HEK293 (cell line): ENCODE data around the gene TBC1D8.

ENCODE experiments used
- CTCF ChIA-PET: fragments of 350-600 bp; formaldehyde crosslinking; extraction: SDS; loops from one replicate; lab custom pipeline; 2021; ENCODE audit warnings: antibody characterized with exemption; lab: Yijun Ruan, JAX
- POLR2A ChIA-PET: fragments of 300-600 bp; formaldehyde crosslinking; extraction: SDS; loops from one replicate; lab custom pipeline; 2020; ENCODE audit warnings: antibody characterized with exemption, inconsistent platforms; lab: Yijun Ruan, JAX
- H3K27ac ChIP-seq: fragments of 200-500 bp; sonication (Bioruptor generic); 2 replicates; pipeline ENCODE4 v1.5.1; 2014; ENCODE audit warnings: low read depth, low read length, control low read depth, inconsistent platforms; ENCODE audit errors: extremely low read depth
- H3K36me3 ChIP-seq, 2 experiments: fragments of 200-500 bp in 1 of 2; sonication (Bioruptor generic) in 1 of 2; 1 replicate in 1 of 2; 2 replicates in 1 of 2; pipeline ENCODE4 v1.5.1; 2014 to 2017; ENCODE audit warnings: inconsistent platforms in 2 of 2, low read length in 2 of 2; ENCODE audit not compliant: control insufficient read depth in 2 of 2, insufficient read depth in 1 of 2
- H3K4me1 ChIP-seq: fragments of 200-500 bp; sonication (Bioruptor generic); 2 replicates; pipeline ENCODE4 v1.5.1; 2014; ENCODE audit warnings: mild to moderate bottlenecking, low read length, inconsistent platforms; ENCODE audit not compliant: control insufficient read depth, insufficient read depth
- H3K4me3 ChIP-seq: 2 replicates; pipeline ENCODE4 v1.5.1; 2011; ENCODE audit warnings: low read depth, mild to moderate bottlenecking, control low read depth, low read length, moderate library complexity
- H3K9me3 ChIP-seq: fragments of 200-500 bp; sonication (Bioruptor generic); 2 replicates; pipeline ENCODE4 v1.5.1; 2014; ENCODE audit warnings: low read depth, low read length, inconsistent platforms; ENCODE audit not compliant: control insufficient read depth, insufficient read depth
- GLI4 ChIP-seq: fragments of 450-650 bp; formaldehyde crosslinking; IDR thresholded peaks from 2 replicates; pipeline ENCODE4 v1.5.1; 2016; ENCODE audit warnings: missing biosample characterization, missing genetic modification characterization
- IKZF3 ChIP-seq: fragments of 450-650 bp; IDR thresholded peaks from 2 replicates; pipeline ENCODE4 v1.5.0; 2018; ENCODE audit warnings: missing biosample characterization, mild to moderate bottlenecking, missing genetic modification characterization, moderate library complexity
- PRDM4 ChIP-seq: fragments of 450-650 bp; formaldehyde crosslinking; IDR thresholded peaks from 2 replicates; pipeline ENCODE4 v1.5.1; 2017; ENCODE audit warnings: missing biosample characterization, missing genetic modification characterization
- SALL2 ChIP-seq: fragments of 450-650 bp; formaldehyde crosslinking; IDR thresholded peaks from 2 replicates; pipeline ENCODE4 v1.5.0; 2017; ENCODE audit warnings: missing biosample characterization, mild to moderate bottlenecking, missing genetic modification characterization, borderline replicate concordance
- YY1 ChIP-seq: fragments of 450-650 bp; formaldehyde crosslinking; IDR thresholded peaks from 2 replicates; pipeline ENCODE4 v1.5.1; 2018; ENCODE audit warnings: missing biosample characterization, missing genetic modification characterization
- ZBTB21 ChIP-seq: fragments of 450-650 bp; formaldehyde crosslinking; IDR thresholded peaks from 2 replicates; pipeline ENCODE4 v1.5.1; 2017; ENCODE audit warnings: missing biosample characterization, missing genetic modification characterization
- ZFP41 ChIP-seq: fragments of 450-650 bp; formaldehyde crosslinking; IDR thresholded peaks from 2 replicates; pipeline ENCODE4 v1.5.1; 2016; ENCODE audit warnings: missing biosample characterization, missing genetic modification characterization, borderline replicate concordance
- ZNF10 ChIP-seq: fragments of 450-650 bp; formaldehyde crosslinking; IDR thresholded peaks from 2 replicates; pipeline ENCODE4 v1.5.1; 2017; ENCODE audit warnings: missing biosample characterization, missing genetic modification characterization
- ZNF16 ChIP-seq: fragments of 450-650 bp; formaldehyde crosslinking; IDR thresholded peaks from 2 replicates; pipeline ENCODE4 v1.5.1; 2016; ENCODE audit warnings: low read depth, missing biosample characterization, missing genetic modification characterization
- ZNF184 ChIP-seq: fragments of 450-650 bp; IDR thresholded peaks from 2 replicates; pipeline ENCODE4 v1.5.1; 2018; ENCODE audit warnings: missing biosample characterization, mild to moderate bottlenecking, missing genetic modification characterization
- ZNF280C ChIP-seq: fragments of 450-650 bp; formaldehyde crosslinking; IDR thresholded peaks from 2 replicates; pipeline ENCODE4 v1.5.1; 2016; ENCODE audit warnings: missing biosample characterization, missing genetic modification characterization
- ZNF37A ChIP-seq: fragments of 450-650 bp; IDR thresholded peaks from 2 replicates; pipeline ENCODE4 v1.5.1; 2018; ENCODE audit warnings: missing biosample characterization, missing genetic modification characterization
- ZNF394 ChIP-seq: fragments of 450-650 bp; formaldehyde crosslinking; IDR thresholded peaks from 2 replicates; pipeline ENCODE4 v1.5.1; 2016; ENCODE audit warnings: missing biosample characterization, missing genetic modification characterization, mild to moderate bottlenecking, moderate library complexity, borderline replicate concordance
- ZNF423 ChIP-seq: fragments of 450-650 bp; formaldehyde crosslinking; IDR thresholded peaks from 2 replicates; pipeline ENCODE4 v1.5.1; 2016; ENCODE audit warnings: missing biosample characterization, missing genetic modification characterization
- ZNF513 ChIP-seq: fragments of 450-650 bp; IDR thresholded peaks from 2 replicates; pipeline ENCODE4 v1.5.1; 2018; ENCODE audit warnings: missing biosample characterization, missing genetic modification characterization
- ZNF580 ChIP-seq: fragments of 450-650 bp; formaldehyde crosslinking; IDR thresholded peaks from 2 replicates; pipeline ENCODE4 v1.5.1; 2016; ENCODE audit warnings: missing biosample characterization, missing genetic modification characterization
- ZNF585B ChIP-seq: fragments of 450-650 bp; formaldehyde crosslinking; IDR thresholded peaks from 2 replicates; pipeline ENCODE4 v1.5.1; 2016; ENCODE audit warnings: missing biosample characterization, missing genetic modification characterization
- ZNF600 ChIP-seq: fragments of 450-650 bp; formaldehyde crosslinking; IDR thresholded peaks from 2 replicates; pipeline ENCODE4 v1.5.1; 2016; ENCODE audit warnings: missing biosample characterization, missing genetic modification characterization
- ZNF610 ChIP-seq: fragments of 450-650 bp; formaldehyde crosslinking; IDR thresholded peaks from 2 replicates; pipeline ENCODE4 v1.5.1; 2016; ENCODE audit warnings: missing biosample characterization, missing genetic modification characterization, borderline replicate concordance
- ZNF701 ChIP-seq: fragments of 450-650 bp; formaldehyde crosslinking; IDR thresholded peaks from 2 replicates; pipeline ENCODE4 v1.5.1; 2016; ENCODE audit warnings: missing biosample characterization, missing genetic modification characterization

TBC1D8 gene

GRCh38 chr2:100990650-100991403, 160.4 kb downstream of the TBC1D8 start:
- Histone ChIP-seq H3K4me1 (no peaks in the 10 kb centered on the region), H3K4me3 (no peak overlapping the region), H3K27ac (no peak overlapping the region), H3K9me3 (no peaks in the 10 kb centered on the region), H3K36me3 (peaks cover 0 to 9% of the 10 kb centered on the region in 2 experiments; a peak in 2 of 3 replicates)
- CTCF ChIA-PET, result no interaction called here
- POLR2A ChIA-PET, result interaction anchor here (2.4 kb wide), 1 partner anchor 11 kb away, joined by 7 read pairs; the partner anchor contains the start of gene RPL31
- no peak for TF ChIP-seq ZNF423
- no peak for TF ChIP-seq ZNF580 (tag by site-specific recombination)
- no peak for TF ChIP-seq PRDM4
- TF ChIP-seq ZNF280C (tag by site-specific recombination), result no peak
- TF ChIP-seq YY1 (tag by site-specific recombination), result no peak
- TF ChIP-seq ZNF600 (tag by site-specific recombination), result no peak
- no peak for TF ChIP-seq ZNF394 (tag by site-specific recombination)
- no peak for TF ChIP-seq ZNF37A (tag by site-specific recombination)
- TF ChIP-seq ZNF701 (tag by site-specific recombination), result no peak
- TF ChIP-seq ZFP41 (tag by site-specific recombination), result no peak
- TF ChIP-seq ZNF16 (tag by site-specific recombination), result no peak
- no peak for TF ChIP-seq ZNF610 (tag by site-specific recombination)
- no peak for TF ChIP-seq ZBTB21
- TF ChIP-seq SALL2 (tag by site-specific recombination), result no peak
- TF ChIP-seq ZNF585B (tag by site-specific recombination), result no peak
- TF ChIP-seq ZNF10 (tag by site-specific recombination), result no peak
- no peak for TF ChIP-seq ZNF184
- TF ChIP-seq IKZF3 (tag by site-specific recombination), result no peak
- no peak for TF ChIP-seq ZNF513 (tag by site-specific recombination)
- no peak for TF ChIP-seq GLI4 (tag by site-specific recombination)
